Loucy (cell line): ENCODE measurements around the gene KSR2.

Source experiments
- CTCF ChIP-seq: fragments of 200-600 bp; sonication (generic); conservative IDR thresholded peaks from 2 replicates; pipeline ENCODE4 v1.5.1; 2014; ENCODE audit warnings: mild to moderate bottlenecking, antibody characterized with exemption, low read length
- EZH2phosphoT487 ChIP-seq: fragments of 200-600 bp; IDR thresholded peaks from 2 replicates; pipeline ENCODE4 v1.6.1; 2018; ENCODE audit warnings: antibody characterized with exemption, mild to moderate bottlenecking, moderate library complexity, borderline replicate concordance

- no peak for TF ChIP-seq CTCF
- TF ChIP-seq EZH2phosphoT487: no peak
These were observed 18.1 kb upstream of the KSR2 start for GRCh38 chr12:117986705-117987469.
